ENCODE results near the gene MAK. TPM values are rescaled to one million over a fixed set of nuclear protein-coding genes. Genes with fewer than 3 reads are reported as not detected.

MAK gene
- total RNA-seq, 4 donors from 2014 or later, result not detected

- Histone ChIP-seq H3K27me3 (no peaks in the 10 kb centered on the region), H3K9me3 (no peaks in the 10 kb centered on the region), H3K27ac (no peak overlapping the region), H3K4me3 (no peak overlapping the region), H3K4me1 (peaks cover 0 to 11% of the 10 kb centered on the region in 2 donors), H3K36me3 (peaks cover 0 to 39% of the 10 kb centered on the region in 2 donors)
- DNase-seq, result no peak
- intact Hi-C loops (cut with DNase I; ENCODE audit: low total_unique reads) (no loop called here), in situ Hi-C loops (cut with MboI; ENCODE audit: low sequenced_read_pairs in 4 of 4) (no loop called here)
- TF ChIP-seq POLR2A (IDR thresholded peaks at IDR 0.05) (no peak), CTCF (IDR thresholded peaks at IDR 0.05 in 4 of 5, conservative IDR thresholded peaks at IDR 0.05 in 1 of 5) (no peak)
- ATAC-seq, result no peak
Measured at GRCh38 chr6:10733151-10733715, 105.1 kb downstream of the MAK start.

GRCh38 chr6:10730254-10730653 is 108.1 kb downstream of the MAK start:
- intact Hi-C loops (cut with DNase I; ENCODE audit: low total_unique reads) (no loop called here), in situ Hi-C loops (cut with MboI; ENCODE audit: low sequenced_read_pairs in 4 of 4) (no loop called here)
- peaks cover 6 to 16% of the 10 kb centered on the region in 2 donors for H3K4me1 ChIP-seq
- peaks cover 0 to 63% of the 10 kb centered on the region in 2 donors for H3K36me3 ChIP-seq
- ATAC-seq (peak in 1 of 2 donors; percentile 53), DNase-seq (no peak)
- H3K27ac ChIP-seq, result peak overlapping the region in 2 of 4 donors; percentile 18 to 62
- H3K27me3 ChIP-seq, result no peaks in the 10 kb centered on the region
- TF ChIP-seq POLR2A (IDR thresholded peaks at IDR 0.05) (no peak), CTCF (IDR thresholded peaks at IDR 0.05 in 4 of 5, conservative IDR thresholded peaks at IDR 0.05 in 1 of 5) (no peak)
- H3K4me3 ChIP-seq, result no peak overlapping the region
- H3K9me3 ChIP-seq, result no peaks in the 10 kb centered on the region

GRCh38 chr6:10725716-10726115 is 112.6 kb downstream of the MAK start:
- Histone ChIP-seq H3K27ac (peak overlapping the region in 1 of 4 donors; percentile 34), H3K9me3 (no peaks in the 10 kb centered on the region), H3K4me3 (no peak overlapping the region), H3K36me3 (peaks cover 0 to 51% of the 10 kb centered on the region in 2 donors), H3K27me3 (no peaks in the 10 kb centered on the region), H3K4me1 (peaks cover 26 to 37% of the 10 kb centered on the region in 2 donors)
- no peak for TF ChIP-seq CTCF (IDR thresholded peaks at IDR 0.05 in 4 of 5, conservative IDR thresholded peaks at IDR 0.05 in 1 of 5)
- TF ChIP-seq POLR2A (IDR thresholded peaks at IDR 0.05), result no peak
- no peak for DNase-seq
- ATAC-seq, result no peak
- intact Hi-C loops (cut with DNase I; ENCODE audit: low total_unique reads) (no loop called here), in situ Hi-C loops (cut with MboI; ENCODE audit: low sequenced_read_pairs in 4 of 4) (no loop called here)

GRCh38 chr6:10725044-10725443 is 113.3 kb downstream of the MAK start:
- no peak for DNase-seq
- intact Hi-C loops (cut with DNase I; ENCODE audit: low total_unique reads), result no loop called here
- Histone ChIP-seq H3K27ac (peak overlapping the region in 1 of 4 donors; percentile 34), H3K27me3 (no peaks in the 10 kb centered on the region), H3K4me1 (peaks cover 26 to 32% of the 10 kb centered on the region in 2 donors), H3K36me3 (peaks cover 0 to 44% of the 10 kb centered on the region in 2 donors), H3K4me3 (no peak overlapping the region), H3K9me3 (no peaks in the 10 kb centered on the region)
- ATAC-seq, result no peak
- TF ChIP-seq POLR2A (IDR thresholded peaks at IDR 0.05), result no peak
- no peak for TF ChIP-seq CTCF (IDR thresholded peaks at IDR 0.05 in 4 of 5, conservative IDR thresholded peaks at IDR 0.05 in 1 of 5)
- in situ Hi-C loops (cut with MboI; ENCODE audit: low sequenced_read_pairs in 4 of 4), result no loop called here

GRCh38 chr6:10723567-10723881 is 114.8 kb downstream of the MAK start:
- peak; percentile 6 to 7 for ATAC-seq
- intact Hi-C loops (cut with DNase I; ENCODE audit: low total_unique reads), result no loop called here
- peaks cover 26% of the 10 kb centered on the region in 2 donors for H3K4me1 ChIP-seq

More at GRCh38 chr6:10723567-10723881, 114.8 kb downstream of the MAK start:
- in situ Hi-C loops (cut with MboI; ENCODE audit: low sequenced_read_pairs in 4 of 4), result no loop called here
- Histone ChIP-seq H3K4me3 (peak overlapping the region; percentile 64 to 80 (median 74)), H3K9me3 (no peaks in the 10 kb centered on the region), H3K36me3 (peaks cover 0 to 30% of the 10 kb centered on the region in 2 donors), H3K27ac (peak overlapping the region; percentile 87 to 96 (median 90)), H3K27me3 (no peaks in the 10 kb centered on the region)
- TF ChIP-seq POLR2A (IDR thresholded peaks at IDR 0.05) (no peak), CTCF (IDR thresholded peaks at IDR 0.05 in 4 of 5, conservative IDR thresholded peaks at IDR 0.05 in 1 of 5) (no peak)
- DNase-seq, result no peak

Data from gastrocnemius medialis (tissue), 4 donors.